Gastroesophageal sphincter (tissue), 4 donors: ENCODE results near the gene ZDHHC17. TPM values are rescaled to one million over a fixed set of nuclear protein-coding genes. Genes with fewer than 3 reads are reported as not detected.
"Not testable (repeated sequence)": the region's sequence is repeated elsewhere in the genome, so short reads cannot be mapped to it uniquely, and the experiment has no call there.

Experiments
- ATAC-seq: fragments of 150-250 bp; one replicate; pipeline ENCODE4 v1.9.1; 2016; ENCODE audit warnings: mild to moderate bottlenecking, moderate library complexity
- H3K27ac ChIP-seq, 4 donors: fragments of 200-600 bp; sonication (generic) in 3 of 4; 1 replicate in 3 of 4; 2 replicates in 1 of 4; pipeline ENCODE4 v1.5.1; 2016 to 2019
- H3K27me3 ChIP-seq: fragments of 200-600 bp; sonication (generic); one replicate; pipeline ENCODE4 v1.5.1; 2019
- H3K36me3 ChIP-seq, 2 donors: fragments of 200-600 bp; sonication (generic); one replicate each; pipeline ENCODE4 v1.5.1; 2019; ENCODE audit warnings: control low read depth in 1 of 2
- H3K4me1 ChIP-seq, 3 donors: fragments of 200-600 bp; sonication (generic); 1 replicate in 2 of 3; 2 replicates in 1 of 3; pipeline ENCODE4 v1.5.1; 2016 to 2019; ENCODE audit warnings: control low read depth in 2 of 3
- H3K4me3 ChIP-seq, 2 donors: fragments of 200-600 bp; sonication (generic); one replicate each; pipeline ENCODE4 v1.5.1; 2019; ENCODE audit warnings: mild to moderate bottlenecking in 1 of 2, moderate library complexity in 1 of 2
- H3K9me3 ChIP-seq, 3 donors: fragments of 200-600 bp; sonication (generic); one replicate each; pipeline ENCODE4 v1.5.1; 2017 to 2019; ENCODE audit warnings: control low read depth in 2 of 3
- CTCF ChIP-seq, 4 experiments: fragments of 200-600 bp in 2 of 4; fragments of 450-650 bp in 2 of 4; sonication (generic) in 1 of 4; IDR thresholded peaks; one replicate each; pipeline ENCODE4 v1.5.1; 2017 to 2019; ENCODE audit warnings: antibody characterized with exemption in 4 of 4, mild to moderate bottlenecking in 2 of 4, moderate library complexity in 2 of 4
- EP300 ChIP-seq: sonication (generic); formaldehyde crosslinking; IDR thresholded peaks from one replicate; pipeline ENCODE4 v1.6.1; 2017; ENCODE audit warnings: antibody characterized with exemption, mild to moderate bottlenecking
- POLR2A ChIP-seq, 2 donors: fragments of 450-650 bp; IDR thresholded peaks; one replicate each; pipeline ENCODE4 v1.6.1; 2017; ENCODE audit warnings: antibody characterized with exemption in 2 of 2, mild to moderate bottlenecking in 2 of 2, moderate library complexity in 1 of 2
- POLR2AphosphoS5 ChIP-seq: sonication (generic); formaldehyde crosslinking; IDR thresholded peaks from one replicate; pipeline ENCODE4 v1.6.1; 2017; ENCODE audit warnings: antibody characterized with exemption
- WGBS, 2 donors: methylation state at CpG; one replicate each; pipeline ENCODE4 v1.1.5; 2018; ENCODE audit warnings: low coverage in 1 of 2; 5-methylcytosine and 5-hydroxymethylcytosine counted together
- total RNA-seq, 4 donors: library from RNA; depleted of rRNA; stranded (reverse); fragments of >200 nt; gene quantifications; one replicate each; pipeline ENCODE4 v1.1.0, GENCODE V29; 2016

Gene ZDHHC17
- total RNA-seq, 4 donors from 2014 or later, result 25.4 to 71.8 (median 36.8) TPM

DNA sequence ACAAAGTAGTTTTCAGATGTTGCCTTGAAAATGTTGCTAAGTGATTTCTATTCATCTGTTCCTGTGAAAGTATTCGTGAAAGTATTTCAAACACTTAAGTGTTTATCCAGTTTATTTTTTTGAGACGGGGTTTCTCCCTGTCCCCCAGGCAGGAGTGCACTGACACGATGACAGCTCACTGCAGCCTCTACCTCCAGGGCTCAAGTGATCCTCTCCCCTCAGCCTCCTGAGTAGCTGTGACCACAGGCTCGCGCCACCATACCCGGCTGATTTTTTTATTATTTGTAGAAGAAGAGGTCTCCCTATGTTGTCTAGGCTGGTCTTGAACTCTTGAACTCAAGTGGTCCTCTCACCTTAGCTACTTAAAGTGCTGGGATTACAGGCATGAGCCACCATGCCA, 1.7 kb downstream of the ZDHHC17 start:
- 43 to 47% methylated on average over 4 of the region's 6 CpGs for WGBS, 2 donors
- no peaks in the 10 kb centered on the region for H3K27me3 ChIP-seq
- no peak for TF ChIP-seq POLR2AphosphoS5
- no peak for TF ChIP-seq CTCF (IDR thresholded peaks at IDR 0.05)
- TF ChIP-seq EP300, result no peak
- no peak for TF ChIP-seq POLR2A (IDR thresholded peaks at IDR 0.05)
- H3K4me3 ChIP-seq, result peak overlapping the region in 1 of 2 donors; percentile 74
- peaks cover 0 to 59% (median 12%) of the 10 kb centered on the region in 3 donors for H3K4me1 ChIP-seq
- no peaks in the 10 kb centered on the region for H3K9me3 ChIP-seq
- no peaks in the 10 kb centered on the region for H3K36me3 ChIP-seq
- peak overlapping the region in 3 of 4 donors; percentile 94 to 99 (median 97) for H3K27ac ChIP-seq
- no peak for ATAC-seq

- WGBS, 2 donors, result 80 to 82% methylated on average over 4 of the region's 4 CpGs
- no peaks in the 10 kb centered on the region for H3K36me3 ChIP-seq
- no peak for TF ChIP-seq EP300
- no peak for TF ChIP-seq CTCF (IDR thresholded peaks at IDR 0.05)
- ATAC-seq, result no peak
- H3K4me1 ChIP-seq, result peaks cover 0 to 65% (median 12%) of the 10 kb centered on the region in 3 donors
- peak overlapping the region in 2 of 4 donors; percentile 59 to 97 for H3K27ac ChIP-seq
- no peak overlapping the region for H3K4me3 ChIP-seq
- H3K27me3 ChIP-seq, result no peaks in the 10 kb centered on the region
- H3K9me3 ChIP-seq, result no peaks in the 10 kb centered on the region
Measured at GRCh38 chr12:76766161-76766560, 2.2 kb downstream of the ZDHHC17 start.

- no peaks in the 10 kb centered on the region for H3K36me3 ChIP-seq
- no peak overlapping the region for H3K4me3 ChIP-seq
- H3K9me3 ChIP-seq, result no peaks in the 10 kb centered on the region
- H3K27ac ChIP-seq, result no peak overlapping the region
- ATAC-seq, result no peak
- no peak for TF ChIP-seq POLR2A (IDR thresholded peaks at IDR 0.05)
- peaks cover 0 to 69% (median 12%) of the 10 kb centered on the region in 3 donors for H3K4me1 ChIP-seq
- 78 to 94% methylated on average over 2 to 3 of the region's 3 CpGs for WGBS, 2 donors
- H3K27me3 ChIP-seq, result no peaks in the 10 kb centered on the region
Measured at GRCh38 chr12:76768576-76768975, 4.7 kb downstream of the ZDHHC17 start.

GRCh38 chr12:76777765-76778216, 13.9 kb downstream of the ZDHHC17 start:
- Histone ChIP-seq H3K27ac (no peak overlapping the region), H3K27me3 (no peaks in the 10 kb centered on the region), H3K9me3 (no peaks in the 10 kb centered on the region), H3K4me1 (peaks cover 11 to 75% (median 13%) of the 10 kb centered on the region in 3 donors), H3K4me3 (no peak overlapping the region), H3K36me3 (no peaks in the 10 kb centered on the region)
- ATAC-seq, result no peak
- 84 to 86% methylated on average over 5 of the region's 5 CpGs for WGBS, 2 donors
- TF ChIP-seq CTCF (IDR thresholded peaks at IDR 0.05) (no peak), POLR2A (IDR thresholded peaks at IDR 0.05) (no peak), POLR2AphosphoS5 (no peak), EP300 (no peak)

DNA sequence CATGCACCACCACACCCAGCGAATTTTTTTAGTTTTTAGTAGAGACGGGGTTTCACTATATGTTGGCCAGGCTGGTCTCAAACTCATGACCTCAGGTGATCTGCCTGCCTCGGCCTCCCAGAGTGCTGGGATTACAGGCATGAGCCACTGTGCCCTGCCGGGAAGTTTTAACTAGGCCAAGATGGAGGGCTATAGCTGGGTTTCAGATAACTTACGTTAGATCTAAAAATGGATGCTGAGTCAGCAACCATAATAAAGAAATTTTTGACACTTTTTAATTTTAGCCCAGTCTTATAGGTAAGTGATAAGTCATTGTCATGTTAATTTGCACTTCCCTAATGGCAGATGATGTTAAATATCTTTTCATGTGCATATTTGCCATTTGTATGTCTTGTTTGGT, 14.4 kb downstream of the ZDHHC17 start:
- Histone ChIP-seq H3K36me3 (no peaks in the 10 kb centered on the region), H3K9me3 (no peaks in the 10 kb centered on the region), H3K4me1 (peaks cover 11 to 81% (median 14%) of the 10 kb centered on the region in 3 donors), H3K4me3 (no peak overlapping the region), H3K27ac (no peak overlapping the region), H3K27me3 (no peaks in the 10 kb centered on the region)
- TF ChIP-seq POLR2AphosphoS5 (no peak), POLR2A (IDR thresholded peaks at IDR 0.05) (no peak)
- 0 to 83% methylated on average over 1 to 4 of the region's 5 CpGs for WGBS, 2 donors
- no peak for ATAC-seq

GRCh38 chr12:76779310-76779709, 15.4 kb downstream of the ZDHHC17 start:
- peaks cover 14 to 85% (median 15%) of the 10 kb centered on the region in 3 donors for H3K4me1 ChIP-seq
- 64 to 75% methylated on average over 3 to 4 of the region's 5 CpGs for WGBS, 2 donors
- H3K36me3 ChIP-seq, H3K27me3 ChIP-seq, H3K27ac ChIP-seq, H3K4me3 ChIP-seq, H3K9me3 ChIP-seq, ATAC-seq: not testable (repeated sequence)
